GM18873 (cell line): ENCODE data around the gene IL17RC.

Experiments used
- ATAC-seq: cut with Tn5 transposase; IDR thresholded peaks from one replicate; pipeline ENCODE4 v1.9.1; 2021; ENCODE audit warnings: mild to moderate bottlenecking, moderate library complexity, moderate number of reproducible peaks; ENCODE audit not compliant: unreplicated experiment, low FRiP score

IL17RC gene

GRCh38 chr3:9970020-9970652, 53.2 kb downstream of the IL17RC start:
- ATAC-seq: no peak

DNA sequence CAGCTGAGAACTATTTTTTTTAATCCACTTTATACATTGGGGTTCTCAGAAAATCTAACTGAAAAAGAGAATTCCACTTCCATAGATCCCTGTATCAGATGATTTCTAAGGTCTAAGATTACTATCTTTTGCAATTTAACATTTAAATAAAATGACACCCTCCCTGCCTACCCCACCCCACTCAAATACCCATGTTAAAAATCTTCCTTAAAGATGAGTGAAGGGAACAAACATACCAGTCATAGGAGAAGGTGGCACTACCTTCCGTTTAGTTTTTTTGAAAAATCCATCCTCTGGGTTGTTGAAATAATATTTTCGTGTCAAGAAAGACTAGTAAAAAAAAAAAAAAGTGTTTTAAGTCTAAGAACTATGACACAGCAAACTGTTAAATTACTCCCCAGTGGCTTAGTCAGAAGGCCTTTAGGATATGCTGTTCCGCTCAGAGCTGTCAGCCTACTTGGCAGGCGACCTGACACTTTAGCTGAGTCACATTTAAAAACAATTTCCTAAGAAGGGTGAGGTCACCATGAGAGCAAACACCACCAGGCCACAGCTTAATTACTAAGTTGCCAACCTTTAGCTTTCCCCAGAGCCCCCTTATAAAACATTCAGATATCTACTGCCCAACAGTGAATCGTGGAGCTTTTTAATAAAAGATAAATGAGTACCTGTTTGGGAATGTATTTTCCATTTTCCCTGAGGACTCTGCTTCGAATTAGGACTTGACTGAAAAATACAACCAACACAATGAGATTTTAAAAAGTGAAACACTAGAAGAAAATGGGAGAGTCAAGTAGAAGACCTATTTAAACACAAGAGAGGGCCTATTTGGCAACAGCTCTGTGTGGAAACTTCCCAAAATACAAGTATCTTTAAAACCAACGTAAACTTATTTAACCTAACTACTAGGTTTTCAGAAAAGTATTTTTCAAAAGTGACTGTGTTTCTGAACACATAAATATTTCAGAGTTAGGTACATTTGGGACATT, 60.1 kb downstream of the IL17RC start:
- ATAC-seq: no peak

- ATAC-seq: no peak
These were observed 61.9 kb downstream of the IL17RC start for GRCh38 chr3:9978710-9979305.

- ATAC-seq: no peak
These were observed 63.4 kb downstream of the IL17RC start for GRCh38 chr3:9980251-9980650.
